Activated CD4-positive, alpha-beta T cell treated with anti-CD3 and anti-CD28 coated beads for 36 hours (primary cell): ENCODE results near the gene SETBP1. TPM values are rescaled to one million over a fixed set of nuclear protein-coding genes. Genes with fewer than 3 reads are reported as not detected.

Source experiments
- ATAC-seq: fragments of 200-7000 bp; cut with Tn5 transposase; one replicate; pipeline ENCODE4 v1.10.0; 2021; ENCODE audit warnings: mild to moderate bottlenecking, moderate library complexity
- CTCF ChIA-PET: fragments of 350-600 bp; sonication (Branson Sonifier 250); formaldehyde crosslinking; loops from one replicate; lab custom pipeline; 2021; ENCODE audit warnings: antibody characterized with exemption; lab: Charles Lee
- POLR2A ChIA-PET: fragments of 350-600 bp; sonication (Branson Sonifier 250); formaldehyde crosslinking; loops from one replicate; lab custom pipeline; 2021; ENCODE audit warnings: antibody characterized with exemption, inconsistent platforms; lab: Charles Lee
- DNase-seq: peaks from one replicate; pipeline ENCODE4 v3.0.0-alpha.2; 2020
- H3K27ac Mint-ChIP-seq: one replicate; pipeline ENCODE4 v1.8.0; 2021; ENCODE audit warnings: mixed read lengths
- H3K27me3 Mint-ChIP-seq: one replicate; pipeline ENCODE4 v1.8.0; 2021; ENCODE audit warnings: mixed read lengths
- H3K36me3 Mint-ChIP-seq: one replicate; pipeline ENCODE4 v1.8.0; 2021; ENCODE audit warnings: low read depth, mixed read lengths
- H3K4me1 Mint-ChIP-seq: one replicate; pipeline ENCODE4 v1.8.0; 2021; ENCODE audit warnings: mixed read lengths
- H3K4me3 Mint-ChIP-seq: one replicate; pipeline ENCODE4 v1.8.0; 2021; ENCODE audit warnings: mild to moderate bottlenecking, moderate library complexity, mixed read lengths
- H3K9me3 Mint-ChIP-seq: one replicate; pipeline ENCODE4 v1.8.0; 2021; ENCODE audit warnings: low read depth, mixed read lengths
- intact Hi-C, 2 experiments: fragments of 100-400 bp; cut with DNase I in 1 of 2; cut with micrococcal nuclease in 1 of 2; formaldehyde crosslinking; loops; one replicate each; pipeline versions ENCODE4 v1.14.2 to v1.15.1; 2022 to 2024; cut with DNase I, micrococcal nuclease
- total RNA-seq, 2 experiments: library from RNA; stranded (reverse); gene quantifications; one replicate each; pipeline ENCODE4 v1.2.3, GENCODE V29; 2021

The SETBP1 gene
- total RNA-seq, 2 experiments from 2014 or later, result 6.3 to 6.6 TPM

DNA sequence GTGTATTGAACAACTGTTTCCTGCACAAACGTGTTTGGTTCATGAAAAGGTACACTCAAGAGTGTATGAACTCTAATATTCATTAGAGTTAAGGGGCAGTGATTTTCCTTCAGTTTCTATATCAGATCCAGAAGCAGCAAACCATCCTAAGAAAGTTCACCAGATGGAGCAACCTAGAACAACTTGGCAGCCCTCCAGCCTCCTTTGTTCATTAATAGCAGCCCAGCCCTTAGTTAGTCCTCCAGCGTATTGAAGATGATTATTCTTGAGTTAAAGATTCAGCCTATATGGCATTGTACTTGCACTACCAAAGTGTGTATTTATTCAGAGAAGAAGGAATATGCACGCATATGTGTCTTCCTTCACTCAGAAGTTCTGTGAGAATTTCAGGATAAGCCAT is 365.5 kb downstream of the SETBP1 start:
- ChIA-PET POLR2A (no interaction called here), CTCF (no interaction called here)
- intact Hi-C loops, result no loop called here
- ATAC-seq, result no peak
- Mint-ChIP-seq H3K36me3 (no peaks in the 10 kb centered on the region), H3K27ac (no peak overlapping the region), H3K27me3 (no peaks in the 10 kb centered on the region), H3K4me3 (no peak overlapping the region), H3K4me1 (no peaks in the 10 kb centered on the region), H3K9me3 (no peaks in the 10 kb centered on the region)
- no peak for DNase-seq

DNA sequence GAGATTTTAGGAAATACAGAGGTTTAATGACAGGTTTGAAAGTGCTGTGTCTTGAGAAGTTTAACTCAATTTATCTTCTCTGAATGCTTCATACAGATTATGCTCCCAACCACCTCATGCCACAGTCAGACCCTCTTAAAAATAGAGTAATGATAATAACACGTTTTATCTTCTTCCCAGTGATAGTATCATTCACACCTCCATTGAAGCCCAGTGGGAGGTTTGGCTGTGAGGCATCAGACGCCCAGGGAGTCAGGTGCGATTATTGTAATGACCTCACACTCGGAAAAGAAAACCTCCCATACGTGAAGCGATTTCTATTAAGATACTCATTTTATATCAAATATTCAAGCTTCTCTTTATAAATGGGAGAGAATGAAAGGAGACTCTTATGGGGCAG is 366.3 kb downstream of the SETBP1 start:
- Mint-ChIP-seq H3K4me1 (no peaks in the 10 kb centered on the region), H3K27ac (no peak overlapping the region), H3K4me3 (no peak overlapping the region), H3K27me3 (peaks cover under 1% of the 10 kb centered on the region), H3K36me3 (no peaks in the 10 kb centered on the region), H3K9me3 (no peaks in the 10 kb centered on the region)
- intact Hi-C loops, result no loop called here
- CTCF ChIA-PET, result no interaction called here
- POLR2A ChIA-PET, result no interaction called here
- DNase-seq, result no peak
- ATAC-seq, result no peak

DNA sequence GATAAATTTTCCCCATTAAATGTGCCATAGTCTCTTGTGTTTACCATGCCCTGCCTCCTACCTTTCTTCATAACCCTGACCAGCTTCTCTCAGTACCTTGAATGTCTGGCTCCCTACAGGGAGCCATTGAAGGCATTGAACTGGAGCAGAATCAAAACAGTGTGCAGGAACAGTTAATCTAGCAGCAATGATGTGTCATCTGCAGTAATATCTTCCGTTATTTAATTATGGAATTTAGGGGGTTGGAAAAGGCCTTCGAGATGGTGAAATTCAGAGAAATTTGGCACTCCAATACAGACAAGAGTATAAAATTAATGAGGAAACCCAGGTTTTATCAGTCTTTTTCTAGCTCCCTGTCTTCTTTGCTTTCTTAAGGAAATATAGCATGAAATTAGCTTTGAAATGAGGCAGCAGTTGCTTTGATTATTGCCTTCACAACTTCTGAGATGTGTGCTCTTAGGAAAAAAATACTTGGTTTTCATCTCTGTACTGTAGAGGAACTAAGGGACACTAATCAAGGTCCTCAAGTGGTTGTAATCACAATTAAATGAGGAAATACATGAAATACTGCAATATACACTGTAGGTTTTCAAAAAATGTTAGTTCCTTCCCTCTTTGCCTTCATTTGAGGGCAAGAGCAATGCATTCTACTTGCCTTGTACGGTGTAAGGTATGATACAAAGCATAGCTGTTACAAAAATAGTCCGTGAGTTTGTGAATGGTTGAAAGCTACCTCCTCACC is 369.1 kb downstream of the SETBP1 start:
- POLR2A ChIA-PET, result no interaction called here
- H3K4me1 Mint-ChIP-seq, result no peaks in the 10 kb centered on the region
- DNase-seq (no peak), ATAC-seq (no peak)
- peaks cover 3% of the 10 kb centered on the region for H3K27me3 Mint-ChIP-seq
- no peaks in the 10 kb centered on the region for H3K9me3 Mint-ChIP-seq
- no peak overlapping the region for H3K4me3 Mint-ChIP-seq
- intact Hi-C loops, result no loop called here
- CTCF ChIA-PET, result interaction anchor here (0.7 kb wide), 1 partner anchor 156 kb away, joined by 3 read pairs; no protein-coding TSS in a partner anchor
- H3K36me3 Mint-ChIP-seq, result no peaks in the 10 kb centered on the region
- no peak overlapping the region for H3K27ac Mint-ChIP-seq

DNA sequence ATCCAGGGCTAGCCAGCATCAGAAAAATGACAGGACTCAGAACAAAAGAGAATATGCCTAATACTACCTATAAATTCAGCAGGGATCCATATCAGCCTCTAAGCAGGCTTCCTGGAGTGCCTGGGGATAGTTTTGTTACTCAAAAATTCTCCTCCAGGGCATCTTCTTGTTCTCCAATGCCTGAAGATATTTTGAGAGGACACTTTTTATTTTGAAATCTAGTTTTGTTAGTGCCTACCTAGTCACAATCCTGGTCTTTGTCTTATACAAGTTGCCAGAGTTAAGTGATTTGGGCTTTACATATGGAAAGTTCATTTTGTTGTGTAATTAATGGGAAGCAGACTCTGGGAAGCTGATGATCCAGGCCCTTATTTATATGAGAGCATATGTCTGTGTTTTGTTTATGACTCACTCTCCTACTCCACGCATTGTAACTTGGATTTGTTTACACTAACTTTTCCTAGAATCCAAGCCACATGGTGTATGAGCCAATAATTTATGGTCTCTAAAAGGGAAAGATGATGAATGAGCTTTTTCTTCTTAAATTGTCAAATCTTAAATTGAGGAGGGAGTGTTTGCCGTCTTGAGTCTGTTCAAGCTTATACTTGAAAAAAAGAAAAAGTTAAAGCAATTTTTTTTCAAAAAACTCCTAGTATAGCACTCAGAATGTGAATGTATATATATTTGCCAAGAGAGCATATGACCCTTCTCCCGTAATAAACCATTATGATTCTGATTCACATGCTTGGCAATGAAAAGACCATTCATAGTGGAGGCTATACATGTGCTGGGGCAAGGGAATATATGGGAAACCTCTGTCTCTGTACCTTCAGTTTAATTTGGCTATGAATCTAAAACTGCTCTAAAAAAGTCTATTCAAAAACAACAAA is 370.3 kb downstream of the SETBP1 start:
- Mint-ChIP-seq H3K4me3 (no peak overlapping the region), H3K27me3 (peaks cover 3% of the 10 kb centered on the region), H3K36me3 (no peaks in the 10 kb centered on the region), H3K4me1 (no peaks in the 10 kb centered on the region), H3K9me3 (no peaks in the 10 kb centered on the region), H3K27ac (no peak overlapping the region)
- ATAC-seq, result no peak
- POLR2A ChIA-PET, result interaction anchor here (0.6 kb wide), 1 partner anchor 8 kb away, joined by 4 read pairs; no protein-coding TSS in a partner anchor
- intact Hi-C loops, result no loop called here
- DNase-seq, result no peak
- CTCF ChIA-PET, result interaction anchor here (0.6 kb wide), 1 partner anchor 275 kb away, joined by 3 read pairs; no protein-coding TSS in a partner anchor

DNA sequence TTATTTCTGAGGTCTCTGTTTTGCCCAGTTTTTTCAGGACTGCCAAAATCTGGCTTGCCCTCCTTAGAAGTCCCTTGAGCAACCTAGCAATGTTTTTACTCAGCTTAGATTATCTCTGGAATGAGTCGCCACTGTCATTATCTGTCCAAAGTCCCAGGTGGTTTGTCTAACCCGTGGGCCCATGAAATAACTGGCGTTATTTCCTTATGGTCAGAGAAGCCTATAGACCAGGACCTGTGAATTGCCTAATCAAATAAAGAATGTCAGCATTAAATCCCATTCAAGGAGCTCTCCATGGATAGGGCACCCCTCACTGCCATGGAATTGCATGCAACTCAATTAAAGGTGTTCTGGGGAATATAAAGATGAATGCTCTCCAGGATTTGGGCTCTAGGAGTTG is 373.9 kb downstream of the SETBP1 start:
- ATAC-seq (no peak), DNase-seq (no peak)
- Mint-ChIP-seq H3K4me1 (no peaks in the 10 kb centered on the region), H3K27ac (no peak overlapping the region), H3K27me3 (peaks cover 3% of the 10 kb centered on the region), H3K9me3 (no peaks in the 10 kb centered on the region), H3K36me3 (no peaks in the 10 kb centered on the region), H3K4me3 (no peak overlapping the region)
- ChIA-PET POLR2A (no interaction called here), CTCF (interaction anchor here (0.6 kb wide), 1 partner anchor 54 kb away, joined by 3 read pairs; no protein-coding TSS in a partner anchor)
- intact Hi-C loops, result no loop called here

DNA sequence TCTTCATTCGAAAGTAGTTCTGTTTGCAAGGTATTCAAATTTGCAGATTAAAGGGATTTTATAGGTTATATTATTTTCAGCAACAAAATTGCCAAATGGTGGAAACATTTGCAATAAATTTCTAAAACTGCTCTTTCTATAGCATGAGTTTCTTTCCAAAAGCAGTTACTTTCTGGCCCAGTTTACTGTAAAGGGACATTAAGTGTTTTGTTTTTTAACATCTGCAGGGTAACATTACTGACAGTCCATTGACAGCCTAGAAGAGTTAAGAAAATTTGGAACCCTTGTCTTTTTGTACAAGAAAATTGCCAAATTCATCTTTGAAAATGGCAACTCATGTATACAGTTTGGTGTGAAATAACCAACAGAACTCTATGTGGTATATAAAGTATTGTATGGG is 375.1 kb downstream of the SETBP1 start:
- ATAC-seq, result no peak
- H3K36me3 Mint-ChIP-seq, result no peaks in the 10 kb centered on the region
- intact Hi-C loops, result no loop called here
- no peaks in the 10 kb centered on the region for H3K9me3 Mint-ChIP-seq
- ChIA-PET POLR2A (no interaction called here), CTCF (no interaction called here)
- H3K4me3 Mint-ChIP-seq, result no peak overlapping the region
- DNase-seq, result no peak
- H3K27ac Mint-ChIP-seq, result no peak overlapping the region
- H3K27me3 Mint-ChIP-seq, result peaks cover 3% of the 10 kb centered on the region
- no peaks in the 10 kb centered on the region for H3K4me1 Mint-ChIP-seq

DNA sequence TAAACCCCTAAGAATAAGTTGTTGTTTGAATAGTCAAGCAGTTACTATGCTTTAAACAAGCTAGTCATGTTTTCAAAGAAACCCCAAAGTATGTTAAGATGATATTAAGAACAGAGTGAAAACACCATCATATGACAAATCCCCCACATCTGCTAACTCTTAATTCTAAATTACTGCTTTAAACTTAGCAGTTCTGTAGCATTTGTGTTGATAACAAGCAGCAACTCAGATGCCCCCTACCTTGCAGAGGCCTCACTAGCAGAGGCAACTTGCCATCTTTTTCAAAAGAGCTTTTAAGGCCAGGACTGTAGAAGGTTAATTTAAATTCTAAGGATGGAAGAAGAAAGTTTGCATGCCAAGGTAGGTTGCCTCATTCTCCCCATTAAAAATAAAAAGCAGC is 376.2 kb downstream of the SETBP1 start:
- no peak overlapping the region for H3K4me3 Mint-ChIP-seq
- ATAC-seq, result no peak
- no peaks in the 10 kb centered on the region for H3K4me1 Mint-ChIP-seq
- CTCF ChIA-PET, result no interaction called here
- H3K27me3 Mint-ChIP-seq, result peaks cover 2% of the 10 kb centered on the region
- POLR2A ChIA-PET, result no interaction called here
- intact Hi-C loops, result no loop called here
- H3K27ac Mint-ChIP-seq, result no peak overlapping the region
- H3K36me3 Mint-ChIP-seq, result no peaks in the 10 kb centered on the region
- no peaks in the 10 kb centered on the region for H3K9me3 Mint-ChIP-seq
- no peak for DNase-seq

DNA sequence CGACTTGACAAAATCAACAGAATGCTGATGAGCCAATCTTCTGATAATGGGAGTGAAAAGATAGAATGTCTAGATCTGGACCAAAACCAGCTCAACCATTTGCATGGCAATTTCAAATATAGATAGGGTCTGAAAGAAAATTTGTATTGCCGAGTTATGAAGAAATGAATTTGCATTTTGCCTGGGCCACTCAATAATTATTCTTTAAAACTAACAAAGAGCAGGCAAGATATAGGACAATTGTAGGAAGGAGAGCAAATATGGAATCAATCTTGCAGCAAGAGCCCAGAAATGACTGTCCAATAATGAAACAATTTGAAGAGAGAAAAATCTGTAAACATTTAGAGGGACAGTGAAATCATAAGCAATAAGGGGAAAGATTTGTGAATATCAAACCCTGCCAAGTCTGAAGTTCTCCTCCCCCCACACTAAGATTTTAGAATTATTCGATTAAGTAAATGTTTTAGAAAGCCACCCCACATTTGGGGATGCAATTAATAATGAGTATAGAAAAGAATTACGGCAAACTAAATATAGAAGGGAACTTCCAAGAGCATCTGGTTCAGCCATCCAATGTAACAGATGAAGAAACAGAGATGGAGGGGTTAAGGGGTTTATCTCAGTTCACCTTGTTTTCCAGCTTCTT is 377.4 kb downstream of the SETBP1 start:
- Mint-ChIP-seq H3K27me3 (no peaks in the 10 kb centered on the region), H3K4me1 (no peaks in the 10 kb centered on the region), H3K27ac (no peak overlapping the region), H3K36me3 (no peaks in the 10 kb centered on the region), H3K4me3 (no peak overlapping the region), H3K9me3 (no peaks in the 10 kb centered on the region)
- ChIA-PET CTCF (interaction anchor here (0.8 kb wide), 1 partner anchor 8 kb away, joined by 3 read pairs; no protein-coding TSS in a partner anchor), POLR2A (no interaction called here)
- ATAC-seq (no peak), DNase-seq (no peak)
- intact Hi-C loops, result no loop called here

DNA sequence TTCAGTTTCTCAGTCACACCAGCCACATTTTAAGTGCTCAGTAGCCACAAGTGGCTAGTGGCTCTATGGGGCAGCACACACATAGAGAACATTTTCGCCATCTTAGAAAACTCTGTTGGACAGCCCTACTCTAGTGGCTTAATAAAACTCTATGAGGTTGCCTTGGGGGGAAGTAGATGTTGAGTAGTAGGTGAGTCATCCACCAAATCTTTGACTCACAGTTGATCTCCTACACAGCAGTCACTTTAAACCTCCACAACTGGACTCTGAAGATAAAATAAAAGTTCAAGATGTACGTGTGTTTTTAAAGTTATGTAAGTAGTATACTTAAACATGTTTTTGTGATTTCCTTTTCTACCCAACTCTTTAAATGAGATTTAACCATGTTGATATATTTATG is 379.0 kb downstream of the SETBP1 start:
- peak; percentile 69 for ATAC-seq
- no peaks in the 10 kb centered on the region for H3K27me3 Mint-ChIP-seq
- no peak overlapping the region for H3K27ac Mint-ChIP-seq
- no peaks in the 10 kb centered on the region for H3K4me1 Mint-ChIP-seq
- no peak for DNase-seq
- no peaks in the 10 kb centered on the region for H3K36me3 Mint-ChIP-seq
- no peak overlapping the region for H3K4me3 Mint-ChIP-seq
- intact Hi-C loops, result no loop called here
- POLR2A ChIA-PET, result no interaction called here
- H3K9me3 Mint-ChIP-seq, result no peaks in the 10 kb centered on the region
- CTCF ChIA-PET, result no interaction called here

DNA sequence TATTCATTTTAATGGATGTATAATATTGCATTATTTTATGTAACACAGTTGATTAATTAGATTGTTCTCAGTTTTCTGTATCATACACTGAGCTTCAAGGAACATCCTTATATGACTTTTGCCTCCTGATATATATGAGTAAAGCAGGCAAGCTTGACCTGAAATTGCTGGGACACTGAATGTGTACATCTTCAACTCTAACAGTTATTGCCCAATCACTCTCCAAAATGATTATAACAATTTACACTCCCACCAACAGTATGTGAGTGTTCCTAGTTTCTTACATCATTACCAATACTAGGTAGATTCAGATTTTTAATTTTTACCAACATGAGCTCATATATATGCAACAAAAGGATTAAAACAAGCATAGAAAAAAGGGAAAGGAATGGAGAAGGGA is 379.4 kb downstream of the SETBP1 start:
- DNase-seq (no peak), ATAC-seq (no peak)
- Mint-ChIP-seq H3K27ac (no peak overlapping the region), H3K27me3 (no peaks in the 10 kb centered on the region), H3K4me1 (no peaks in the 10 kb centered on the region), H3K9me3 (no peaks in the 10 kb centered on the region), H3K4me3 (no peak overlapping the region), H3K36me3 (no peaks in the 10 kb centered on the region)
- ChIA-PET POLR2A (no interaction called here), CTCF (no interaction called here)
- intact Hi-C loops, result no loop called here

DNA sequence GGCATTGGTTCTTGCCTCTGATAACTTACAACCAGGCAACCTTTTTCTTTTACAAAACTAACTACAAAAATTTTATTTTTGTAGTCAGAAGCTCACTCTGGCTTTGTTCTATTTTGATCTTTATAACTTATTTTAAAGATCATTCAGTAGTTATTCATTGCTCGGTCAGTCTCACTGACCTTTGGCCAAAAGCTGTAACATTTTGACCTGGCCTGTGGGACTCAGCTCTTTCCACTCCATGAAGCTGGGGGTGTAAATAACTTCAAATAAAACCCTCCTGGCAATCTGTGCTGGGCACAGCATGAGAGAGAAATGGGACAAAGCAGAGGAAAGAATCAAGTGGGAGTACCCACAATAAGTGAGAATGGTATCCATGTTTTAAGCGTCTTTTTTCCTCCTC is 380.7 kb downstream of the SETBP1 start:
- no peaks in the 10 kb centered on the region for H3K27me3 Mint-ChIP-seq
- CTCF ChIA-PET, result no interaction called here
- no peak for ATAC-seq
- H3K4me3 Mint-ChIP-seq, result no peak overlapping the region
- no peak for DNase-seq
- H3K27ac Mint-ChIP-seq, result no peak overlapping the region
- H3K9me3 Mint-ChIP-seq, result no peaks in the 10 kb centered on the region
- no peaks in the 10 kb centered on the region for H3K36me3 Mint-ChIP-seq
- POLR2A ChIA-PET, result interaction anchor here (0.6 kb wide), 1 partner anchor 168 kb away, joined by 5 read pairs; no protein-coding TSS in a partner anchor
- no peaks in the 10 kb centered on the region for H3K4me1 Mint-ChIP-seq
- intact Hi-C loops, result no loop called here
